Esophagus squamous epithelium (tissue), 4 donors: Measurements from ENCODE around the gene COG2.
A peak's percentile ranks its signal among the peaks of the same experiment; 100 is the strongest.

Source experiments
- POLR2A ChIP-seq, 4 donors: fragments of 450-650 bp; IDR thresholded peaks; one replicate each; pipeline ENCODE4 v1.6.1; 2017; ENCODE audit warnings: antibody characterized with exemption in 4 of 4, mild to moderate bottlenecking in 4 of 4, moderate library complexity in 3 of 4
- TF ChIP-seq, protein P1 (sequence below), 6 experiments: fragments of 450-650 bp in 4 of 6; fragments of 200-600 bp in 2 of 6; sonication (generic) in 2 of 6; IDR thresholded peaks; one replicate each; pipeline ENCODE4 v1.5.1; 2016 to 2019; ENCODE audit warnings: antibody characterized with exemption in 6 of 6, mild to moderate bottlenecking in 4 of 6, moderate library complexity in 4 of 6

DNA sequence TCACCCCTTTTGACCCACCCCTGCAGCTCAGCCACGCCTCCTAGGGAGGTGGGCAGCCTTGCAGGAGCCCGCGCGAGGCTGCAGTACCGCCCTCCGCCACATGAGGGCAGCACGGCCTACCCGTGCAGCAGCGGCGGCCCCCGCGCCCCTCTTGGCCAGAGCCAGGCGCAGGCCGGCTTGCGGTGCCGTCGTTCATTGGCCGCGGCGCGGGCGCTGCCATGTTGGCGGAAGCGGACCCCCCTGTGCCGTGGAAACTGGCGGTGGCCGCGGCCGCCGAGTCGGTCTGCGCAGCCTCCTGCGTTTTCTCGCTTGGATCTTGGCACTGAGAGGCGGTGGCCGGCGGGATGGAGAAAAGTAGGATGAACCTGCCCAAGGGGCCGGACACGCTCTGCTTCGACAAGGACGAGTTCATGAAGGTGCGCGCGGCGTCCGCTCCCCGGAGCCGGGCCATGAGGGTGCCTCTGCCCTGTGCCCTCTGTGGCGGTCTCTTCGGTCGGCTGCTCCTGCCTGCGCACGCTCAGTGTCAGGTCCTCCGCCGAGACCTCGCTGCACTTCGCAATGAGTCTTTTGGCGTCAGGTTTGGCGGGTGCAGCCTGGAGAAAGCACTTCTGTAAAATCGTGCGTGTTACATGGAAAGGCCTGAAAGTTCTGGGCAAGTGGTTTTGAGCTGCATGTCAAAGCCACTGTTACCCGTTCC lies at the start of gene COG2:
- TF ChIP-seq, protein P1, sequence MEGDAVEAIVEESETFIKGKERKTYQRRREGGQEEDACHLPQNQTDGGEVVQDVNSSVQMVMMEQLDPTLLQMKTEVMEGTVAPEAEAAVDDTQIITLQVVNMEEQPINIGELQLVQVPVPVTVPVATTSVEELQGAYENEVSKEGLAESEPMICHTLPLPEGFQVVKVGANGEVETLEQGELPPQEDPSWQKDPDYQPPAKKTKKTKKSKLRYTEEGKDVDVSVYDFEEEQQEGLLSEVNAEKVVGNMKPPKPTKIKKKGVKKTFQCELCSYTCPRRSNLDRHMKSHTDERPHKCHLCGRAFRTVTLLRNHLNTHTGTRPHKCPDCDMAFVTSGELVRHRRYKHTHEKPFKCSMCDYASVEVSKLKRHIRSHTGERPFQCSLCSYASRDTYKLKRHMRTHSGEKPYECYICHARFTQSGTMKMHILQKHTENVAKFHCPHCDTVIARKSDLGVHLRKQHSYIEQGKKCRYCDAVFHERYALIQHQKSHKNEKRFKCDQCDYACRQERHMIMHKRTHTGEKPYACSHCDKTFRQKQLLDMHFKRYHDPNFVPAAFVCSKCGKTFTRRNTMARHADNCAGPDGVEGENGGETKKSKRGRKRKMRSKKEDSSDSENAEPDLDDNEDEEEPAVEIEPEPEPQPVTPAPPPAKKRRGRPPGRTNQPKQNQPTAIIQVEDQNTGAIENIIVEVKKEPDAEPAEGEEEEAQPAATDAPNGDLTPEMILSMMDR (IDR thresholded peaks at IDR 0.05): peak; percentile 99 to 100 (median 99)
- peak in 2 of 4 donors; percentile 29 to 47 for TF ChIP-seq POLR2A (IDR thresholded peaks at IDR 0.05)
